Effector CD4-positive, alpha-beta T cell (primary cell): ENCODE results near the gene IL21.
"Not testable (repeated sequence)": the region's sequence is repeated elsewhere in the genome, so short reads cannot be mapped to it uniquely, and the experiment has no call there.

Experiments used
- DNase-seq: peaks from one replicate; pipeline ENCODE4 v3.0.0-alpha.2; 2020

IL21 gene

GRCh38 chr4:122577189-122577553 is 43.7 kb downstream of the IL21 start:
- DNase-seq: no peak

- DNase-seq: peak; percentile 29
Observed at GRCh38 chr4:122576261-122577188, 44.3 kb downstream of the IL21 start.

- not testable (repeated sequence) for DNase-seq
Observed at GRCh38 chr4:122574347-122574746, 46.5 kb downstream of the IL21 start.

- DNase-seq: no peak
Observed at GRCh38 chr4:122562449-122562848, 58.4 kb downstream of the IL21 start.
